ENCODE results near the gene DPY19L2. TPM values are rescaled to one million over a fixed set of nuclear protein-coding genes. Genes with fewer than 3 reads are reported as not detected.
"Not testable (repeated sequence)": the region's sequence is repeated elsewhere in the genome, so short reads cannot be mapped to it uniquely, and the experiment has no call there.

DPY19L2 gene
- total RNA-seq, 1 experiment from 2014 or later = 4.4 TPM

DNA sequence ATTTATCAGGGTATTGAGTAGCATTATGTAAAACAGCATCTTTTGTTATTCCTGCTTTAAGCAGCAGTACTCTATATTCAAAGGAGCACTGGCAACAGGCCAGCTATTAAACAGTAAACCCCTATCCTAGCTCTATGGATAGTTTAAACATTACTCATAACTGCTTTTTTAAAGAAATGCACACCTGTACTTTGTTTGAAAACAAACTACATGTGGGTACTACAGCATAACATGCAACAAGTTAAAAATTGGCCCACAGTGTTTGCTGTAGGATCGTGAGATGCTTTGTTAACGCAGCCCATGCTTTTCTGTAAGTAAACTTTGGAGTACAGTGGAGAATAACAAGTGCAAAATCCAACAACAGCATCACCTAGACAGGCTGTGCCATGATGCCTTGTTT, 14.3 kb upstream of the DPY19L2 start:
- not testable (repeated sequence) for H3K9me3 ChIP-seq (replicated peaks); DNase-seq

DNA sequence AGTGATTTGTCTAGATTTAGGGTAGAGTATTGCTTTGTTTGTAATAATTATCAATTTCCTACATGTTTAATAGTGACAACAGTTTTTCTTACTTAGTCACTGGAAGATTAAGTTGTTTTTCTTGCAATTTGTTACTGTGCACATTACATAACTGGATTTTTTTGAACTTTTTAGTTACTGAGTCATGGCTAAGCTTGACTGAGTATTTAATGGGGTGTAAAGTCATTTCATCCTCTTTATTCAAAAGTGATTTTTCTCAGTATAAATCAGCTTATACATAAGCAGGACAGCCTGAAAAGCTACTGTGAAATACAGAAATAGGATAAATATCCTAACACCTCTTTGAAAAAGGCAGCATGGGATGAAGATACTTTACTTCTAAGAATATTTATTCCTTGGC, 12.5 kb upstream of the DPY19L2 start:
- H3K4me1 ChIP-seq; H3K4me3 ChIP-seq; H3K27me3 ChIP-seq; H3K9me3 ChIP-seq (replicated peaks); H3K36me3 ChIP-seq; H3K27ac ChIP-seq; DNase-seq: not testable (repeated sequence)

More for the DNA sequence above, 14.3 kb upstream of the DPY19L2 start:
- H3K4me1 ChIP-seq, H3K4me3 ChIP-seq, H3K27ac ChIP-seq, H3K27me3 ChIP-seq, H3K36me3 ChIP-seq: not testable (repeated sequence)

DNA sequence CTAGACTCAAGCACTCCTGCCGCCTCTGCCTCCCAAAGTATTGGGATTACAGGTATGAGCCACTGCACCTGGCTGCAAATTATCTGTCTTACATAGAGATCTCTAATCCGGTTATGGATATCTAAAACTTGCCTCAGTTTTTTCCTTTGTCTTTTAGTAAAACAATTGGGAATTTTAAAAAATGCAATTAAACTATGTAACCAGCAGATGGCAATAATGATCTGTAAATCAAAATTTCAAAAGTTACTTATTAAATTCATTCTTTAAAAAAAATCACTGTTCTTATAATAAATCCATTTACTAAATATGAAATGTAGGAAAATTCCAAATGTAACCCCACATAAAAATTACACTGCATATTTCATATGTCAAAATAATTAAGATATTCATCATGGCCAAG, 4.3 kb upstream of the DPY19L2 start:
- H3K4me1 ChIP-seq; DNase-seq; H3K9me3 ChIP-seq (replicated peaks); H3K27ac ChIP-seq; H3K36me3 ChIP-seq; H3K4me3 ChIP-seq; H3K27me3 ChIP-seq: not testable (repeated sequence)

DNA sequence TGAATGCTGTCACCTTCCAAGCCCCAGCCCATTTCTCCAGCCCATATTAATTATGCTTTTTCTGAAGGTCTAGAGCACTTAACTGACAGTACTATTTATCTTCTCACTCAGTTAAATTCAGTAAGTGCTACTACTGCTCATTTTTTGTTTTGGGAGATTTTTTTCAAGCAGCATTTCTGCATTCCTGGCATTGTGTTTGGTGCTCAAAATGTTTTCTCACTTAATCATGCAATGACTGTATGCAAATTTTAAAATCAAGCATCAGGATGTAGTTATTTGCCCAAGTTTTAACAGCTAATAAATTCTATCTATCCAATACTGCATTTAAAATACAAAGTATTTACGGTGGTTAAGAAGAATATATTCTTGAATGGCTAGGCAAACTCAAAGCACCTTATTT, 1.6 kb upstream of the DPY19L2 start:
- H3K27me3 ChIP-seq; H3K4me3 ChIP-seq; H3K36me3 ChIP-seq; DNase-seq; H3K27ac ChIP-seq; H3K4me1 ChIP-seq; H3K9me3 ChIP-seq (replicated peaks): not testable (repeated sequence)

DNA sequence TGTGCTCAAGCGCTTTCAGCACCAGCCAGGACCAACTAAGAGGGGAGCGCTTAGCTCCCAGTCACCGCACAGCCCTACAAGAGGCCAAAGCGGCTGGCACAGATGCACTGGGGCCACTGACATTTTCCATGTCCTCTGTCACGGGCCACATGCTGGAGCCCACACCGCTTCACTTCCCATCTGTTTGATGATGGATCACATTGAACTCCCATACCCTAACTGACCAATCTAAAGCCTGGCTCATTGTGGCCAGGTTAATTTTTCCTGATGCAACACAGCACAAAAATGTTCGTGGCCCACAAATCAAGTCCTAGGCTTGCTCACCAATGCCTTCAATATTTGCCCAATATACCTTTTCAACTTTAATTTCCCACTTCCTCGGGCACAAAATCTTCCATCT, 1.1 kb upstream of the DPY19L2 start:
- H3K27ac ChIP-seq; H3K9me3 ChIP-seq (replicated peaks); H3K27me3 ChIP-seq; H3K4me3 ChIP-seq; DNase-seq; H3K36me3 ChIP-seq; H3K4me1 ChIP-seq: not testable (repeated sequence)

DNA sequence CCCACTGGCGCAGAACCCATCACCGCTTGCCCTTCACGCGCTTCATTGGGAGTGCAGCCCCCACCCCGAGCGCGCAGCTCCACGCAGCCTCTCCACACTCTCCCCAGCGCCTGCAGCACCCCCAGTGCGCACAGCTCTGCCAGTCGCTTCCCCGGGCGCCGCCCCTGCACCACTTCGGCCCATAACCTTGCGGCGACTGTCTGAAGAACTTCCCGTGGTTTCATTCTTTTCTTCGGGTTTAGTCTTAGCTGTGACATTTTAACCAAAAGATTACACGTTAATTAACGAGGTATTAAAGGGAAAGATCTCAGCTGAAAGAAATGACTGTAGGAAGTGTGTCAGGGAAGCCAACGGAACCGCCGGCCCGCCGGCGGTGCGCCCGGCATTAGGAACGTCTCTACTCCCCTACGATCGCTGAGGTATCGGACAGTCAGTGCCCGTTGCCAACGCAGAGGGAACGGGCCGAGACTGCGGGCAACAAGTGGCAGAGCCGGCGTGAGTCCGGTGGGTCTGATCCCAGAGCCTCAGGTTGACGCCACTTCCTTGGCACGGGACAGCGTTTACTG, 590 bp upstream of the DPY19L2 start:
- DNase-seq; H3K9me3 ChIP-seq (replicated peaks); H3K27me3 ChIP-seq; H3K36me3 ChIP-seq; H3K4me1 ChIP-seq; H3K27ac ChIP-seq: not testable (repeated sequence)
- peak overlapping the region; percentile 68 for H3K4me3 ChIP-seq

DNA sequence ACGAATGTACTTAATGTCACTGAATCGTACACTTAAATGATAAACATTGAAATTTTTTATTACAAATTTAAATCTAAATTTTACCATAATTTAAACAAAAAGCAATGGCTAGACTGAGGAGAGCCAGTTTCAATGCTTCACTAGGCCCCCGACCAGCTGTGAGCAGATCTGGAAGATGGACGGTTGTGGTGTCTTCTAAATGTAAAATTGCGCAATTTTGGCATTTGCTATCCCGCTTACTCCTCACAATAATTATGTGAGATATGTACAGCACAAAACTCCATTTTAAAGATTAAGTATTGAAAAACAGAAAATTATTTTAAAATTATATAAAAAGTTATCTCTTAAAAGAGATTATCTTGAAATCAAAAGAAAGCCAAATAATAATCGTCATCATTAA, 5.3 kb downstream of the DPY19L2 start:
- not testable (repeated sequence) for H3K4me3 ChIP-seq; H3K36me3 ChIP-seq; H3K4me1 ChIP-seq; DNase-seq; H3K27me3 ChIP-seq; H3K9me3 ChIP-seq (replicated peaks); H3K27ac ChIP-seq

DNA sequence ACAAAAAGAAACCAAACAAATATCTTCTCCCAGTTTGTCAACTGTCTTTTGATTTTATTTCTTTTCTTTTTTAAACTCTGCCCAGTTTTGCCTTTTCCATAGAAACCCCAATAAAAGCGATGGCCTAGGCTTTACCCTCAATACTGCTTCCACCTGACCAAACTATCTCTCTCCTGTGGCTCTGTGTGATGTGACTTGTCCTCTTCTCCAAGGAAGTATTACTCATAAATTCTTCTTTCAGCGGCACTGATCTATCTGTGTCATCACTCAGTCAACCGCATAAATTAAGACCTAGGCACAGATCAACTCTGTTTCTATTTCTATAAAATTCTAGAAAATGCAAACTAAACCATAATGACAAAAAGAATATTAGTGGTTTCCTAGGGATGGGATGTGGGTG, 9.8 kb downstream of the DPY19L2 start:
- H3K9me3 ChIP-seq (replicated peaks); H3K27ac ChIP-seq; H3K4me1 ChIP-seq; H3K36me3 ChIP-seq; H3K4me3 ChIP-seq; H3K27me3 ChIP-seq; DNase-seq: not testable (repeated sequence)

DNA sequence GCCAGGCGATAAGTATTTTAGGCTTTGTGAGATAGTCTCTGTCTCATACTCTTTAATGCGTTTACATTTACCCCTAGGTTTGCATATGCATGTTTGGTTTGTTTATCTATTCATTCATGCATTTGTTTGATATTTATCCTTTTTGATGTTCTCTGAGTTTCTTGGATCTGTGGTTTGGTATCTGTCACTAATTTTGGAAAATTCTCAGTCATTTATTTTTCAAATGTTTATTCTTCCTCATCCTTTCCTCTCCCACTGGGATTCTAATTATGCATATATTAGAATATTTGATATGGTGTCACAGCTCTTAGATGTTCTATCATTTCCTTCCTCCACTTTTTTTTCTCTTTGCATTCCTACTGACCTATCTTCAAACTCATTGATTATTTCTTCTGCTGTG, 11.9 kb downstream of the DPY19L2 start:
- not testable (repeated sequence) for H3K27me3 ChIP-seq; H3K36me3 ChIP-seq; DNase-seq; H3K9me3 ChIP-seq (replicated peaks); H3K4me1 ChIP-seq; H3K27ac ChIP-seq; H3K4me3 ChIP-seq

DNA sequence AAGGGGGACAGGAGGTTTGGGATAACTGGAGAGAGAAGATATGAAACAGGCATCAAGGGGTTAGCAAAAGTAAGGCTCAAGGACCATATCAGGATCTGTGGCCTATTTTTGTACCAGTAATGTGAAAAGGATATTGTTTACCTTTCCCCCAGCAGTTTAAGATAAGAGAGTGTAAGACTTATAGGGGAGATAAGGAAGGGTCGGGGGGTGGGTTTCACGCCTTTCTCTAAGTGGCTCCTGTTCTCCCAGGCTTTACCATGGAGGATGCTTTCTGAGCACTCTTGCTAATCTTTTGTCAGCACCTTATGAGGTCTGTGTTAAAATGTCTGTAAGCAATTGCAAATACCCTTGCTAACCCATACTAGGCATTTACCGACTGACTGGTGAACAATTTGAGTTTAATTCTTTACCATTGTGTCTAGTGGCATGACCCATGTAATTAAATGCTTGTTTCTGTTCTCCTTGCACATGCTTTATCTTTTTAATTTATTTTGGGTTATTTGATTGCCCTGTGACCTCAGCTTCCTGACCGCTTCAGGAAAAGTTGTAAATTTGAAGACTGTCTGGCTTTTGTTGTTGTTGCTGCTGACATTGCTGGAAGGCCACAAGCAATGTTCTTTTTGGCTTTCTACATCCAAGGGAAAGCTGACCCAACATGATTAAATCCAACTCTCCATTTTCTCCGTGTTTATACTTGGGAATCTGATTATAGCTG, 12.6 kb downstream of the DPY19L2 start:
- not testable (repeated sequence) for H3K9me3 ChIP-seq (replicated peaks); H3K27me3 ChIP-seq; H3K36me3 ChIP-seq; DNase-seq; H3K4me3 ChIP-seq; H3K27ac ChIP-seq; H3K4me1 ChIP-seq

DNA sequence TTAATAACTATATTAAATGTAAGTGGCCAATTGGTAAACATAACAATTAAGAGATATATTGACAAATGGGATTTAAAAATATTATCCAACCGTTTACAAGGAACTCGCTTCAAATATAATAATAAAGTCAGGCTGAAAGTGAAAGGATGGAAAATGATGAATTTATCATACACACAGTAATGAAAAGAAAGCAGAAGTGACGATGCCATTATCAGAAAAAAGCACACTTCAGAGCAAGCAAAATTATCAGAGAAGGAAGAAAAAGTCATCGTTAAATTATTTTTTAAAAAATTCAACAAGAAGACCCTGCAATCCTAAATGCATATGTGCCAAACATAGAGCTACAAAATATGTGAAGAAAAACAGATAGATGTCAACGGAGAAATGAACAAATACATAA, 13.8 kb downstream of the DPY19L2 start:
- not testable (repeated sequence) for DNase-seq; H3K27ac ChIP-seq; H3K27me3 ChIP-seq; H3K9me3 ChIP-seq (replicated peaks); H3K36me3 ChIP-seq; H3K4me1 ChIP-seq; H3K4me3 ChIP-seq

DNA sequence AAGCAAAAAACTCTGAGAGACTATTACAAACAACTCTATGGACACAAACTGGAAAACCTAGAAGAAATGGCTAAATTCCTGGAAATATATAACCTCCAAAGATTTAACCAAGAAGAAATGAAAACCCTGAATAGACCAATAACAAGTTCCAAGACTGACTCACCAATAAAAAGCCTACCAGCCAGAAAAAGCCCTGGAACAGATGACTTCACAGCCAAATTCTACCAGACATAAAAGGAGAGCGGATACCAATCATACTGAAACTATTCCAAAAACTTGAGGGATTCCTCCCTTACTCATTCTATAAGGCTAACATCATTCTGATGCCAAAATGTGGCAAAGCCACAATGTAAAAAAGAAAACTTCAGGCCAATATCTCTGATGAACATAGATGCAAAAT, 18.8 kb downstream of the DPY19L2 start:
- not testable (repeated sequence) for H3K9me3 ChIP-seq (replicated peaks)

DNA sequence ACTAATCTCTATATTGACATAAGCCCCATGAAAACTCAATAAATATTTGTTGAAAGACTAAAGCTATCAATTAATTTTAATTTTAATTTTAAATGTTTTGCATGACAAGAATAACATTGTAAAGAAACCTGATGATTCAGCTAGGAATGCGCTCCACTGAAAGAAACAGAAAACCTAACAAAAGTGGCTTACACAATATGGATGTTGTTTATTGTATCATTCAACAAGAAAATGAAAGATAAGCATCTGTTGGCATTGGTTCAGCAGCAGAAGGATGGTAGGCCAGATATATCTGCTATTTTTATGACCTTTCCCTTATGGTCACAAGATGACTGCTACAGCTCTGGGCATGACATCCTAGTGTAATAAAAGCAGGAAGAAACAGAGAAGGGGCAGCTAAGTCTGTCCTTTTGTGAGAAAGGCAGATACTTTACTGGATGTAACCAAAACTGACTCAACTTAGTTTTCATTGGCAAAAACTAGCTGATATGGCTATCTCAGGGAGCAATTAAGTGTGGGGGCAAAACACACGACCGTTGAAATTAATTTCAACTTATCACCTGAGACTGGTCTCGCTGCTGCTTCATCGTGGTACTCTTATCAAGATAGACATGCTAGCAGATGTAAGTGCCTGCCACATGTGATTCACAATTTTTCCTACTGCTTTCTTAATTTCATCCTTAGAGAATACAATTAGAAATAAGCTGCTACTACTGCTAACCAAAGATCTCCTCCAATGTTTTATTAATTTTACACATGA, 24.7 kb downstream of the DPY19L2 start:
- not testable (repeated sequence) for H3K27ac ChIP-seq
- peak; percentile 32 to 52 for DNase-seq

More for the DNA sequence above, 18.8 kb downstream of the DPY19L2 start:
- not testable (repeated sequence) for H3K36me3 ChIP-seq, H3K27me3 ChIP-seq, H3K4me1 ChIP-seq, DNase-seq, H3K4me3 ChIP-seq
- peak overlapping the region; percentile 20; the same call in 1 of the 2 replicates for H3K27ac ChIP-seq

DNA sequence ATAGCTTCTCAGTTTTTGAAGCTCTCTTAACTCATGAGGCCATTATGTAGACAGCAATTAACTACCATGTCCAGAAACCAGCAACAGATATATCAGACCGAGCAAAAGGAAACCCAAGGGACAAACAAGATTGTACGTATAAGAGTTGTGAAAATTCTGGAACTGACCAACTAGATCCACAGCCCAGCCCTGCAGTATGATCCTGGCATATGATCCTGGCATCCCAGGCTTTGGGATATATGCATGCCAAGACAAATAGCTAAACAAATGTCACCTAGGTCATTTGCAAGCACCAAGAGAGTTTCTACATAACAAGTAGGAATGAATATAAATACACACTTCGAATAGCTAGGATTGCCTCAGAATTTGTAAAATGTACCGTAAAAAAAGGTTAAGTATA, 44.0 kb downstream of the DPY19L2 start:
- DNase-seq; H3K9me3 ChIP-seq (replicated peaks); H3K4me3 ChIP-seq: not testable (repeated sequence)

More for the DNA sequence above, 24.7 kb downstream of the DPY19L2 start:
- H3K4me3 ChIP-seq; H3K36me3 ChIP-seq; H3K4me1 ChIP-seq; H3K9me3 ChIP-seq (replicated peaks); H3K27me3 ChIP-seq: not testable (repeated sequence)

DNA sequence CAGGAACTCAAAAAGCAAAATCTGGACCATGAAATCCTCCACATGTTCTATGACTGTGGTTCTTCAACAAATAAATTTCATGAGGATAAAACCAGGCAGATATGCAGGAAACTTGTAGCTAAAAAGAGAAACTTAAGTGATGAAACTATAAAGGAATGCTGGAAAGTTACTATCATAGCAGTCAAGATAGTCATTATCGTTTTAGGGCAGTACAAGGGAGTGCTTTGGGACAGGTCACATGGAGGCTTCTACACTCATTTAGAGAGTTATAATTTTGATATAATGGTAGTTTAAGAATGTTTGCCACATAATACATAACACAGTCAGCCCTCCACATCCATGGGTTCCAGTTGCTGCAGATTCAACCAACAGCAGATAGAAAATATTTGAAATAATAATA, 52.7 kb downstream of the DPY19L2 start:
- H3K4me3 ChIP-seq; H3K27me3 ChIP-seq; H3K27ac ChIP-seq; H3K36me3 ChIP-seq; DNase-seq; H3K9me3 ChIP-seq (replicated peaks); H3K4me1 ChIP-seq: not testable (repeated sequence)

More for the DNA sequence above, 44.0 kb downstream of the DPY19L2 start:
- not testable (repeated sequence) for H3K4me1 ChIP-seq, H3K27me3 ChIP-seq, H3K36me3 ChIP-seq, H3K27ac ChIP-seq

DNA sequence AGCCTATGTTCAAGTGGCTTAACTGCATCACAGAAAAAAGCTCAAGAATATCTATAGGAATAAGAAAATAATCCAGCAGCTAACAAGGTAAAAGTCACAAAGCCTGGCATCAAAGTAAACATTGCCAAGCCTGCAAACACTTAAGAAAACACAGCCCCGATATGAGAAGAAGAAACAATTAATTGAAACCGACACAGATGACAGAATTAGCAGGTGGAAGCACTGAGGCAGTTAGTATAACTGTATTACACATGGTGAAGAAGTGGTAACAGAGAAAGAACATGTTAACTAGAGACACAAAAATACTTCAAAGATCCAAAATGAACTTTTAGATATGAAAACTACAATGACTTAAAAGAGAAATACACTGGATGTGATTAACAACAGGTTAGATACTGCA, 57.0 kb downstream of the DPY19L2 start:
- not testable (repeated sequence) for H3K9me3 ChIP-seq (replicated peaks); H3K27ac ChIP-seq; H3K4me3 ChIP-seq; DNase-seq; H3K27me3 ChIP-seq; H3K4me1 ChIP-seq; H3K36me3 ChIP-seq

All from SJCRH30 (cell line).